Activated CD4-positive, CD25-positive, alpha-beta regulatory T cell treated with anti-CD3 and anti-CD28 coated beads, Interleukin-2, amount 50 U/mL, for 16 hours (primary cell): Measurements from ENCODE around the gene RTP3.

Source experiments
- DNase-seq: peaks from one replicate; pipeline ENCODE4 v3.0.0-alpha.2; 2020; ENCODE audit warnings: low read depth, low spot score

RTP3 gene

GRCh38 chr3:46497556-46498265 lies at the start of gene RTP3:
RTP3 (plus strand) TSS chr3:46497976; CDS start chr3:46498063, 87 bp downstream.
- DNase-seq, result no peak

GRCh38 chr3:46448721-46449120 lies 49.1 kb upstream of the RTP3 start:
- DNase-seq, result no peak

- DNase-seq, result no peak
Measured at GRCh38 chr3:46449755-46450552, 47.8 kb upstream of the RTP3 start.

GRCh38 chr3:46453526-46454208 lies 44.1 kb upstream of the RTP3 start:
- no peak for DNase-seq

- no peak for DNase-seq
Measured at GRCh38 chr3:46454209-46454595, 43.6 kb upstream of the RTP3 start.

- DNase-seq, result no peak
Measured at GRCh38 chr3:46454606-46455005, 43.2 kb upstream of the RTP3 start.

GRCh38 chr3:46455231-46456115 lies 42.3 kb upstream of the RTP3 start:
- no peak for DNase-seq

- DNase-seq, result no peak
Measured at GRCh38 chr3:46456118-46456517, 41.7 kb upstream of the RTP3 start.

- no peak for DNase-seq
Measured at GRCh38 chr3:46460051-46460450, 37.7 kb upstream of the RTP3 start.

- DNase-seq, result no peak
Measured at GRCh38 chr3:46462111-46462510, 35.7 kb upstream of the RTP3 start.

- no peak for DNase-seq
Measured at GRCh38 chr3:46462511-46462910, 35.3 kb upstream of the RTP3 start.

GRCh38 chr3:46463120-46463867 lies 34.5 kb upstream of the RTP3 start:
- no peak for DNase-seq

- DNase-seq, result no peak
Measured at GRCh38 chr3:46463868-46464241, 33.9 kb upstream of the RTP3 start.

- DNase-seq, result no peak
Measured at GRCh38 chr3:46464326-46465195, 33.2 kb upstream of the RTP3 start, which contains the start of gene LTF. LTF (minus strand) TSS chr3:46464905; CDS start chr3:46464867, 38 bp downstream.

GRCh38 chr3:46465196-46465520 lies 32.6 kb upstream of the RTP3 start:
- no peak for DNase-seq

GRCh38 chr3:46466273-46466672 lies 31.5 kb upstream of the RTP3 start:
- DNase-seq, result no peak

- no peak for DNase-seq
Measured at GRCh38 chr3:46466871-46467403, 30.8 kb upstream of the RTP3 start.

- DNase-seq, result no peak
Measured at GRCh38 chr3:46467562-46467961, 30.2 kb upstream of the RTP3 start.

GRCh38 chr3:46468753-46469600 lies 28.8 kb upstream of the RTP3 start:
- DNase-seq, result no peak
